Smooth muscle cell (in vitro differentiated cells): Measurements from ENCODE around the gene PRC1. TPM values are rescaled to one million over a fixed set of nuclear protein-coding genes. Genes with fewer than 3 reads are reported as not detected.

Experiments
- DNase-seq: peaks from one replicate; lab custom pipeline; 2025; ENCODE audit not compliant: unreplicated experiment; lab: John Stamatoyannopoulos, UW
- H2AFZ ChIP-seq: fragments of 200-600 bp; sonication (generic); 2 replicates; pipeline ENCODE4 v1.6.0; 2016; ENCODE audit warnings: antibody characterized with exemption, low read depth, mild to moderate bottlenecking
- H3F3A ChIP-seq: fragments of 200-600 bp; sonication (generic); 2 replicates; pipeline ENCODE4 v1.6.0; 2017; ENCODE audit warnings: antibody characterized with exemption, low read depth
- H3K27ac ChIP-seq: fragments of 200-600 bp; sonication (generic); 2 replicates; pipeline ENCODE4 v1.5.1; 2016; ENCODE audit warnings: low read depth, mild to moderate bottlenecking
- H3K27me3 ChIP-seq: fragments of 200-600 bp; sonication (generic); 2 replicates; pipeline ENCODE4 v1.6.1; 2016; ENCODE audit warnings: low read depth, mild to moderate bottlenecking
- H3K36me3 ChIP-seq: fragments of 200-600 bp; sonication (generic); 2 replicates; pipeline ENCODE4 v1.5.1; 2016; ENCODE audit warnings: low read depth
- H3K4me1 ChIP-seq: fragments of 200-600 bp; sonication (generic); 2 replicates; pipeline ENCODE4 v1.5.1; 2016; ENCODE audit warnings: low read depth
- H3K4me2 ChIP-seq: fragments of 200-600 bp; sonication (generic); 2 replicates; pipeline ENCODE4 v1.6.0; 2016; ENCODE audit warnings: mild to moderate bottlenecking
- H3K4me3 ChIP-seq: fragments of 200-600 bp; sonication (generic); 2 replicates; pipeline ENCODE4 v1.5.1; 2016; ENCODE audit warnings: mild to moderate bottlenecking
- H3K79me2 ChIP-seq: fragments of 200-600 bp; sonication (generic); 2 replicates; pipeline ENCODE4 v1.6.0; 2016; ENCODE audit warnings: low read depth, mild to moderate bottlenecking
- H3K9ac ChIP-seq: fragments of 200-600 bp; sonication (generic); 2 replicates; pipeline ENCODE4 v1.6.0; 2016; ENCODE audit warnings: low read depth
- H3K9me3 ChIP-seq: fragments of 200-600 bp; sonication (generic); replicated peaks from 2 replicates; pipeline ENCODE4 v1.5.1; 2016; ENCODE audit warnings: low read depth
- H4K20me1 ChIP-seq: fragments of 200-600 bp; sonication (generic); 2 replicates; pipeline ENCODE4 v1.6.0; 2016; ENCODE audit warnings: low read depth
- CTCF ChIP-seq: fragments of 200-600 bp; sonication (generic); IDR thresholded peaks from 2 replicates; pipeline ENCODE4 v1.5.1; 2017; ENCODE audit warnings: borderline replicate concordance, mild to moderate bottlenecking, antibody characterized with exemption; ENCODE audit not compliant: insufficient read depth, poor library complexity, severe bottlenecking
- WGBS: methylation state at CpG from one replicate; pipeline ENCODE4 v1.1.7; 2016; ENCODE audit warnings: low lambda C conversion rate; 5-methylcytosine and 5-hydroxymethylcytosine counted together
- polyA plus RNA-seq: library from polyadenylated mRNA; unstranded; fragments of >200 nt; fragmentation: Nextera tagmentation; extraction: Ambion mirVana; gene quantifications from 2 replicates; pipeline ENCODE4 v1.2.1, GENCODE V29; 2016
- total RNA-seq: library from RNA; depleted of rRNA; stranded (reverse); fragments of >200 nt; gene quantifications from 2 replicates; pipeline ENCODE4 v1.2.3, GENCODE V29; 2014

Gene PRC1
- total and polyA plus RNA-seq, 2 experiments from 2014 or later = 20.4 to 32.3 TPM

DNA sequence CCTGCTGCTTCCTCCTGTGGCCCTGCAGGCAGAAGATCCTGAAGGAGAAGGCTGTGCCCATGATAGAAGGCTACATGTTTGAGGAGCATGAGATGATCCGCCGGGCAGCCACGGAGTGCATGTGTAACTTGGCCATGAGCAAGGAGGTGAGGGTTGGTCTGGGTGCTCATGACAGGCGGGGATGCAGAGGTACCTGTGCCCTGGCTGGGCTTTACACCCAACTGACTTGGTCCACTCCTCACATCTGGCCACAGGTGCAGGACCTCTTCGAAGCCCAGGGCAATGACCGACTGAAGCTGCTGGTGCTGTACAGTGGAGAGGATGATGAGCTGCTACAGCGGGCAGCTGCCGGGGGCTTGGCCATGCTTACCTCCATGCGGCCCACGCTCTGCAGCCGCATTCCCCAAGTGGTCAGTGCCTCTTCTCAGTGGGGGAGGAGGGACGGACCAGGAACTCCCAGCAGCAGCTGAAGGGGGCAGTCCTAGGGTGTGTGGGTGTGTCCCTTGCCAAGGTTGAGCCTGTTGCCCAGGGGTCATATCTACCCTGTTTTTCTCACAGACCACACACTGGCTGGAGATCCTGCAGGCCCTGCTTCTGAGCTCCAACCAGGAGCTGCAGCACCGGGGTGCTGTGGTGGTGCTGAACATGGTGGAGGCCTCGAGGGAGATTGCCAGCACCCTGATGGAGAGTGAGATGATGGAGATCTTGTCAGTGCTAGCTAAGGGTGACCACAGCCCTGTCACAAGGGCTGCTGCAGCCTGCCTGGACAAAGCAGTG is 41.2 kb downstream of the PRC1 start:
- no peak overlapping the region for H3K27ac ChIP-seq
- no peak overlapping the region for H2AFZ ChIP-seq
- no peaks in the 10 kb centered on the region for H3K79me2 ChIP-seq
- H3K4me1 ChIP-seq = peaks cover 17% of the 10 kb centered on the region
- no peak for DNase-seq
- H3K27me3 ChIP-seq = no peaks in the 10 kb centered on the region
- WGBS = 96% methylated on average over 14 of the region's 14 CpGs
- H3K4me2 ChIP-seq = no peak overlapping the region
- H3F3A ChIP-seq = peaks cover 5% of the 10 kb centered on the region
- H3K36me3 ChIP-seq = no peaks in the 10 kb centered on the region
- H3K9me3 ChIP-seq = no peaks in the 10 kb centered on the region
- no peak for TF ChIP-seq CTCF
- no peak overlapping the region for H3K9ac ChIP-seq
- H3K4me3 ChIP-seq = no peak overlapping the region
- H4K20me1 ChIP-seq = peaks cover 9% of the 10 kb centered on the region

- H3K9me3 ChIP-seq = no peaks in the 10 kb centered on the region
- DNase-seq = no peak
- H3F3A ChIP-seq = no peaks in the 10 kb centered on the region
- no peak for TF ChIP-seq CTCF
- no peaks in the 10 kb centered on the region for H3K79me2 ChIP-seq
- no peaks in the 10 kb centered on the region for H3K36me3 ChIP-seq
- 96% methylated on average over 6 of the region's 6 CpGs for WGBS
- H3K4me3 ChIP-seq = no peak overlapping the region
- no peak overlapping the region for H2AFZ ChIP-seq
- H3K27ac ChIP-seq = no peak overlapping the region
- no peaks in the 10 kb centered on the region for H3K4me1 ChIP-seq
- H3K4me2 ChIP-seq = no peak overlapping the region
- H4K20me1 ChIP-seq = peaks cover 4% of the 10 kb centered on the region
- H3K27me3 ChIP-seq = no peaks in the 10 kb centered on the region
- H3K9ac ChIP-seq = no peak overlapping the region
Measured at GRCh38 chr15:90950676-90951075, 43.7 kb downstream of the PRC1 start.

GRCh38 chr15:90949979-90950675 is 44.2 kb downstream of the PRC1 start:
- Histone ChIP-seq H3K27ac (peak overlapping the region; percentile 23), H3F3A (no peaks in the 10 kb centered on the region), H3K36me3 (no peaks in the 10 kb centered on the region), H2AFZ (no peak overlapping the region), H3K4me3 (no peak overlapping the region), H3K4me2 (no peak overlapping the region), H3K79me2 (no peaks in the 10 kb centered on the region), H3K27me3 (no peaks in the 10 kb centered on the region), H3K4me1 (no peaks in the 10 kb centered on the region), H3K9me3 (no peaks in the 10 kb centered on the region), H3K9ac (no peak overlapping the region), H4K20me1 (peaks cover under 1% of the 10 kb centered on the region)
- no peak for DNase-seq
- 98% methylated on average over 23 of the region's 23 CpGs for WGBS
- TF ChIP-seq CTCF = no peak

GRCh38 chr15:90948506-90948905 is 45.8 kb downstream of the PRC1 start:
- Histone ChIP-seq H2AFZ (no peak overlapping the region), H3K36me3 (no peaks in the 10 kb centered on the region)
- WGBS = 91% methylated on average over 8 of the region's 8 CpGs

More at GRCh38 chr15:90948506-90948905, 45.8 kb downstream of the PRC1 start:
- Histone ChIP-seq H3K27me3 (no peaks in the 10 kb centered on the region), H3K4me3 (no peak overlapping the region), H3K9me3 (no peaks in the 10 kb centered on the region), H3K79me2 (no peaks in the 10 kb centered on the region), H3K4me1 (no peaks in the 10 kb centered on the region), H4K20me1 (no peaks in the 10 kb centered on the region), H3K9ac (no peak overlapping the region), H3K4me2 (no peak overlapping the region), H3K27ac (no peak overlapping the region), H3F3A (no peaks in the 10 kb centered on the region)
- no peak for DNase-seq
- no peak for TF ChIP-seq CTCF
